Stimulated activated CD4-positive, alpha-beta T cell treated with anti-CD3 and anti-CD28 coated beads, Interleukin-12 subunit alpha, Interleukin-12 subunit beta, amount 100 ng/mL, for 48 hours (primary cell): ENCODE data around the gene TTBK2.
A peak's percentile ranks its signal among the peaks of the same experiment; 100 is the strongest.
"Not testable (repeated sequence)": the region's sequence is repeated elsewhere in the genome, so short reads cannot be mapped to it uniquely, and the experiment has no call there.

Experiments used
- DNase-seq, 3 donors: peaks; one replicate each; pipeline ENCODE4 v3.0.0-alpha.2; 2020; ENCODE audit warnings: low read depth in 2 of 3, low spot score in 1 of 3

The TTBK2 gene

GRCh38 chr15:42920519-42921341 is at the start of gene TTBK2:
TTBK2 (minus strand) TSS chr15:42920778; CDS start chr15:42878617, 42,161 bp downstream.
- peak; percentile 96 to 97 (median 96) for DNase-seq

GRCh38 chr15:42964476-42964875 is 43.9 kb upstream of the TTBK2 start:
- no peak for DNase-seq

- no peak for DNase-seq
Measured at GRCh38 chr15:42955518-42955917, 34.9 kb upstream of the TTBK2 start.

- DNase-seq = no peak
Measured at GRCh38 chr15:42954291-42954690, 33.7 kb upstream of the TTBK2 start.

GRCh38 chr15:42948898-42949297 is 28.3 kb upstream of the TTBK2 start:
- not testable (repeated sequence) for DNase-seq

- no peak for DNase-seq
Measured at GRCh38 chr15:42940527-42940926, 19.9 kb upstream of the TTBK2 start.

GRCh38 chr15:42939841-42940240 is 19.3 kb upstream of the TTBK2 start:
- DNase-seq = no peak

GRCh38 chr15:42937143-42937542 is 16.6 kb upstream of the TTBK2 start:
- no peak for DNase-seq

GRCh38 chr15:42933886-42934667 is 13.5 kb upstream of the TTBK2 start:
- no peak for DNase-seq

- no peak for DNase-seq
Measured at GRCh38 chr15:42932833-42933515, 12.4 kb upstream of the TTBK2 start.

- no peak for DNase-seq
Measured at GRCh38 chr15:42931702-42932486, 11.3 kb upstream of the TTBK2 start.

GRCh38 chr15:42929306-42929848 is 8.8 kb upstream of the TTBK2 start:
- DNase-seq = no peak

GRCh38 chr15:42921342-42921731 is 759 bp upstream of the TTBK2 start:
- peak in 2 of 3 donors; percentile 14 to 30 for DNase-seq

- peak in 1 of 3 donors; percentile 5 for DNase-seq
Measured at GRCh38 chr15:42919799-42920518, 619 bp downstream of the TTBK2 start.

- no peak for DNase-seq
Measured at GRCh38 chr15:42919308-42919707, 1.3 kb downstream of the TTBK2 start.

- DNase-seq = no peak
Measured at GRCh38 chr15:42918047-42918446, 2.5 kb downstream of the TTBK2 start.

GRCh38 chr15:42915654-42916315 is 4.8 kb downstream of the TTBK2 start:
- DNase-seq = no peak

- DNase-seq = no peak
Measured at GRCh38 chr15:42914728-42915497, 5.7 kb downstream of the TTBK2 start.
